Aorta (tissue), 5 donors: ENCODE measurements around the gene GPA33. TPM values are rescaled to one million over a fixed set of nuclear protein-coding genes. Genes with fewer than 3 reads are reported as not detected.

Source experiments
- ATAC-seq: fragments of 200-7000 bp; cut with Tn5 transposase; one replicate; pipeline ENCODE4 v1.9.1; 2022; ENCODE audit warnings: moderate library complexity; ENCODE audit not compliant: low FRiP score
- DNase-seq, 2 donors: peaks; one replicate each; pipeline ENCODE4 v3.0.0-alpha.2; 2020
- H3K27ac ChIP-seq, 2 donors: one replicate each; pipeline ENCODE4 v1.5.1; 2013; ENCODE audit warnings: low read length in 2 of 2, mild to moderate bottlenecking in 2 of 2, moderate library complexity in 2 of 2, control low read depth in 1 of 2, inconsistent platforms in 1 of 2, low read depth in 1 of 2
- H3K27me3 ChIP-seq, 2 donors: one replicate each; pipeline ENCODE4 v1.6.1; 2013; ENCODE audit warnings: control low read depth in 1 of 2, low read length in 1 of 2, mild to moderate bottlenecking in 1 of 2, moderate library complexity in 1 of 2; ENCODE audit not compliant: insufficient read depth in 2 of 2, control insufficient read depth in 1 of 2
- H3K36me3 ChIP-seq, 2 donors: one replicate each; pipeline ENCODE4 v1.6.1; 2013; ENCODE audit warnings: control low read depth in 1 of 2, low read length in 1 of 2, mild to moderate bottlenecking in 1 of 2; ENCODE audit not compliant: insufficient read depth in 2 of 2, control insufficient read depth in 1 of 2
- H3K4me1 ChIP-seq, 2 donors: one replicate each; pipeline ENCODE4 v1.6.1; 2013; ENCODE audit warnings: low read length in 2 of 2, control low read depth in 1 of 2, mild to moderate bottlenecking in 1 of 2, moderate library complexity in 1 of 2; ENCODE audit not compliant: insufficient read depth in 2 of 2, control insufficient read depth in 1 of 2
- H3K4me3 ChIP-seq, 2 donors: one replicate each; pipeline ENCODE4 v1.5.1; 2013; ENCODE audit warnings: low read length in 2 of 2, control low read depth in 1 of 2, mild to moderate bottlenecking in 1 of 2
- H3K9me3 ChIP-seq: one replicate; pipeline ENCODE4 v1.6.1; 2013; ENCODE audit warnings: mild to moderate bottlenecking, low read length; ENCODE audit not compliant: control insufficient read depth
- WGBS, 2 donors: extraction: QIAGEN DNeasy Blood & Tissue Kit; methylation state at CpG; one replicate each; pipeline ENCODE4 v1.1.7; 2013; 5-methylcytosine and 5-hydroxymethylcytosine counted together
- intact Hi-C, 2 donors: fragments of 100-400 bp; cut with DNase I; formaldehyde crosslinking; loops; one replicate each; pipeline versions ENCODE4 v1.14.2 to v1.15.0; 2022
- polyA plus RNA-seq, 2 donors: library from polyadenylated mRNA; stranded (reverse); fragments of 200-250 nt; gene quantifications; one replicate each; pipeline ENCODE4 v1.2.3, GENCODE V29; 2013
- total RNA-seq, 2 donors: library from RNA; stranded (reverse); fragmentation: NEBNext Ultra II Directional; extraction: Animal tissue kit (Norgen Biotek cat#: 25700); gene quantifications; one replicate each; pipeline ENCODE4 v1.2.1, GENCODE V29; 2021
- donor health status: healthy with polysubstance abuse.
- donor health status: Bipolar disorder and iron deficiency.
- donor health status: DM: no; HTN: no; CAD: no.
- donor health status: DM: no; HTN: no; CAD: no.
- donor health status: DM: yes; HTN: yes; CAD: no.

The GPA33 gene
- total and polyA plus RNA-seq, 4 donors, result 0.20 to 8.9 TPM; not detected in 2

GRCh38 chr1:167084757-167085156, 5.4 kb downstream of the GPA33 start:
- no peaks in the 10 kb centered on the region for H3K36me3 ChIP-seq

DNA sequence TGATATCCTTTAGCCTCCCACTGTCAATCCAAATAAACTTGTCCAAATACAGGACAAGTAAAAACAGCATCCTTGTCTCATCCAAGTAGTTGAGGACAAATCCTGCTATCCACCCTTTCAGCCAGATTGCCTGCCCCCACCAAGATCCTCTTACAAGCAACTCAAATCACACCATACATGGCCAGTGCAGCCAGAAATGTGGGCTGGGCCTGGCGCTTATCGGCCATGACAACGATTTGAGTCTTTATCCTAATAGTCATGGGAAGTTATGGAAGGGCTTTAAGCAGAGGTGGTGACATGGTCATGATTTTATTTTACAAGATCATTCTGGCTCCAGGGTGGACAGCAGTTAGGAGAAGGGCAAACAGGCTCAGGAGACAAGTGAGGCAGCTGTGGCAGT, 6.3 kb downstream of the GPA33 start:
- H3K27ac ChIP-seq, result no peak overlapping the region
- no peaks in the 10 kb centered on the region for H3K4me1 ChIP-seq
- DNase-seq, result no peak
- 71 to 77% methylated on average over 3 of the region's 3 CpGs for WGBS, 2 donors
- no peaks in the 10 kb centered on the region for H3K27me3 ChIP-seq
- intact Hi-C loops, result no loop called here
- H3K36me3 ChIP-seq, result no peaks in the 10 kb centered on the region
- no peaks in the 10 kb centered on the region for H3K9me3 ChIP-seq
- no peak overlapping the region for H3K4me3 ChIP-seq
- no peak for ATAC-seq

More at GRCh38 chr1:167084757-167085156, 5.4 kb downstream of the GPA33 start:
- DNase-seq (no peak), ATAC-seq (no peak)
- Histone ChIP-seq H3K9me3 (no peaks in the 10 kb centered on the region), H3K27ac (no peak overlapping the region), H3K4me3 (no peak overlapping the region), H3K27me3 (no peaks in the 10 kb centered on the region), H3K4me1 (no peaks in the 10 kb centered on the region)
- intact Hi-C loops, result no loop called here

DNA sequence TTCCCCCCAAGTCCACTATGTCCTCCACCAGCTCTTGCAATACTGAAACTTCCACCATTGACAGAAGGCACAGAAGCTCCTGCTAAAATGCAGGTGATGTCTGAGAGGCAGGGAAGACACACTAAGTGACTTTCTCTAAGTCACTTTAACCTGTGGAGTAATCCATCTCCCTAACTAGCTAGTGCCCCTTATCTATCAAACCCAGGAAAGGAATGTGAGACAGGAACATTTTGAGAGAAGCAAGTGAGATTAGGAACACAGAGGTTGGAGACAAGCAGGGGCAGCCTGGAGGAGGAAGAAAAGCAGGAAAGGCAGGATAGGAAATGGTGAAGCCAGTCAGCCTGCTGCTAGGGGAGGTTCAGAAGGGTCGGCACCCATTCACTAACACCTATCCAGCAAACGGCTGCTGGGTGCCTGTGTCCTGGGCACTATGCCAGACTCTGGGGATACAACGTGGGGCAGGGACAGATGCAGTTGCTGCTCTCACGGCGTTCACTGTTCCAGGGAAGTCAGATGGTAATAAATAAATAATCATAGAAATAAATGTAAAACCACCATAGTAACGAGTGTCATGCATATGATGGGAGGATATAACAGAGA, 7.0 kb downstream of the GPA33 start:
- Histone ChIP-seq H3K9me3 (no peaks in the 10 kb centered on the region), H3K27me3 (no peaks in the 10 kb centered on the region), H3K27ac (no peak overlapping the region), H3K4me3 (no peak overlapping the region), H3K4me1 (no peaks in the 10 kb centered on the region), H3K36me3 (no peaks in the 10 kb centered on the region)
- no peak for DNase-seq
- ATAC-seq, result no peak
- intact Hi-C loops, result no loop called here
- WGBS, 2 donors, result 46 to 54% methylated on average over 6 of the region's 6 CpGs

DNA sequence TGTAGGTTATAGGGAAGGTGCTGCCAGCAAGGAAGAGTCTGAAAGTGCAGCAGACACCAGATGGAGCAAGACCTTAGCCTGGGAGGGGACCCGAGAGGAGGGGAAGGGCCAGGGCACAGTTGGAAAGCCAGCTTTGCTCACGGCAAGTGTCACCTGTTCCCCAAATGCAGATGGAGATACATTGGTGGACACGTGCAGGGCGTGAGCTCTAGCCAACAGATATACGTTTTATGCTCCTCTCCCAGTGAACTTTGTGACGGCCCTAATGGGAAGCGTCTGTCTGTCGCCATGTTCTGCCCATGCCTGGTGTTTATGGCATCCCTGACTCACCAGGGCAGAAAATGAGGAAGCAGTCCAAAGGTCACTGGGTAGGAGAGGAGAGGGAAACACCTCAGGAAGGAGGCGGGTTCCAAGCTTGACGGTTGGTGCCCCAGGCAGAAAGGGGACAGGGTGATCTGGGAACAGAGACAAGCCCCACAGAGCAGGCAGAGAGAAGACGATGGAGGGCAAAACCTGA, 7.6 kb downstream of the GPA33 start:
- DNase-seq, result peak in 1 of 2 donors; percentile 52
- Histone ChIP-seq H3K4me3 (no peak overlapping the region), H3K4me1 (no peaks in the 10 kb centered on the region), H3K9me3 (no peaks in the 10 kb centered on the region), H3K36me3 (no peaks in the 10 kb centered on the region), H3K27me3 (no peaks in the 10 kb centered on the region), H3K27ac (no peak overlapping the region)
- WGBS, 2 donors, result 79 to 80% methylated on average over 11 of the region's 11 CpGs
- intact Hi-C loops, result no loop called here
- no peak for ATAC-seq

GRCh38 chr1:167081594-167082156, 8.5 kb downstream of the GPA33 start:
- no peak for DNase-seq
- no peak overlapping the region for H3K27ac ChIP-seq
- H3K36me3 ChIP-seq, result no peaks in the 10 kb centered on the region
- ATAC-seq, result no peak
- no peaks in the 10 kb centered on the region for H3K4me1 ChIP-seq
- intact Hi-C loops, result no loop called here
- H3K9me3 ChIP-seq, result no peaks in the 10 kb centered on the region
- 80 to 82% methylated on average over 8 of the region's 8 CpGs for WGBS, 2 donors
- no peak overlapping the region for H3K4me3 ChIP-seq
- no peaks in the 10 kb centered on the region for H3K27me3 ChIP-seq

GRCh38 chr1:167077868-167078210, 12.3 kb downstream of the GPA33 start:
- intact Hi-C loops, result loop anchor here in 1 of 2 donors (10.0 kb wide), 1 partner anchor 117 kb away; no protein-coding TSS in a partner anchor
- Histone ChIP-seq H3K9me3 (no peaks in the 10 kb centered on the region), H3K27me3 (no peaks in the 10 kb centered on the region), H3K4me1 (no peaks in the 10 kb centered on the region), H3K36me3 (no peaks in the 10 kb centered on the region), H3K27ac (no peak overlapping the region), H3K4me3 (no peak overlapping the region)
- ATAC-seq (no peak), DNase-seq (no peak)

GRCh38 chr1:167077128-167077867, 12.9 kb downstream of the GPA33 start:
- 89 to 93% methylated on average over 3 of the region's 3 CpGs for WGBS, 2 donors
- ATAC-seq, result no peak
- no peak for DNase-seq
- no peak overlapping the region for H3K4me3 ChIP-seq
- H3K36me3 ChIP-seq, result no peaks in the 10 kb centered on the region
- no peaks in the 10 kb centered on the region for H3K9me3 ChIP-seq
- H3K27ac ChIP-seq, result no peak overlapping the region
- H3K4me1 ChIP-seq, result no peaks in the 10 kb centered on the region
- intact Hi-C loops, result loop anchor here in 1 of 2 donors (10.0 kb wide), 1 partner anchor 118 kb away; no protein-coding TSS in a partner anchor
- no peaks in the 10 kb centered on the region for H3K27me3 ChIP-seq

GRCh38 chr1:167076136-167076710, 14.0 kb downstream of the GPA33 start:
- no peaks in the 10 kb centered on the region for H3K9me3 ChIP-seq
- H3K4me1 ChIP-seq, result no peaks in the 10 kb centered on the region
- intact Hi-C loops, result loop anchor here in 1 of 2 donors (10.0 kb wide), 1 partner anchor 119 kb away; no protein-coding TSS in a partner anchor
- ATAC-seq (no peak), DNase-seq (no peak)
- no peaks in the 10 kb centered on the region for H3K27me3 ChIP-seq
- H3K27ac ChIP-seq, result no peak overlapping the region
- no peaks in the 10 kb centered on the region for H3K36me3 ChIP-seq
- 80 to 91% methylated on average over 8 of the region's 8 CpGs for WGBS, 2 donors
- no peak overlapping the region for H3K4me3 ChIP-seq
